ENCODE measurements around the gene P2RY2. TPM values are rescaled to one million over a fixed set of nuclear protein-coding genes. Genes with fewer than 3 reads are reported as not detected.
A peak's percentile ranks its signal among the peaks of the same experiment; 100 is the strongest.

Gene P2RY2
- total RNA-seq, 1 donor from 2014 or later, result 19.8 TPM

DNA sequence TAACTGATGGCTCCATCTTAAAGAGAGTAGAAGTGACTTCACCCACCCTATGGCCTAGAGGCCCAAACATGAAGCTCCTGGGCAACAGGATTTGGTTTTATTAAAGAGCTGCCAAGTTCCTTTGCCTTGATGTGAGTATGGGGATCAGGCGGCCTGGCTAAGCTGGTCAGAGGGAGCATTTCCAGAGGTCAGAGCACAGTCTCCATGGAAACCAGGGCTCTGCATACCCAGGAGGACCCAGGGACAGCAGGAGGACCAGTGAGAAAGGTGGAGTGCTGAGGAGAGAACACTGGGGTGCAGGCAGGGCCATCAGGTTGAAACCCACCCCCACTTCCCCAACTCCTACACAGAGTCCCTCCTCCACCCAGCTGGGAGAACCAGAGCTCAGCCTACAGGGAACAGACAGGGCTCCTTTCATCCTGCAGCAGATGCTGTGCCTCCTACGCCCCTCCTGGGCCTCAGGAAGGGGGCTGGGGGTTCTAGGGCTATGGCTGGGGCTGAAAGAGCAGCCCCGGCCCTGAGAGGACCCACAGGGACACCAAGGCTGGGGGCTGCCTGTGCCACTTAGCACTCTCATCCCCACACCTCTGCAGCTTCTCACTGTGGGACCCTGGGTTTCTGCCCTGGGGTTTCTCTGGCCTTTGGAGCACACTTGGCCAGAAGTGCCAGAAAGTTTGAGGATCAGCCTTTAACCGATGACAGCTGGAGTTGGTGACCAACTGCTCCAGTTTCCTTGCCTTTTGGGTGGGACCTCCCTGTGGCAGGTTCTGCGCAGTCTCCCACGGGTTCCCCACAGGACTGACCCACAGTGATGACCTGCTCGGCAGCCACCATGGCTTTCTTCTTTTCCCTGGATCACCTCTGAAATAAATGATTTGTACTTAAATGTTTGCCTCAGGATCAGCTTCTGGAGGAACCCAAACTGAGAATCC lies 40.3 kb downstream of the P2RY2 start:
- Histone ChIP-seq H3K4me3 (no peak overlapping the region), H3K36me3 (no peaks in the 10 kb centered on the region), H3K9me3 (replicated peaks) (no peaks in the 10 kb centered on the region), H3K27ac (replicated peaks) (peak overlapping the region; percentile 35), H3K27me3 (ENCODE audit: low read depth) (no peaks in the 10 kb centered on the region), H3K4me1 (peaks cover 17% of the 10 kb centered on the region)
- DNase-seq, result no peak
- TF ChIP-seq CTCF (IDR thresholded peaks at IDR 0.05; ENCODE audit: borderline replicate concordance), result no peak
- intact Hi-C loops (cut with micrococcal nuclease), result no loop called here

GRCh38 chr11:73259406-73260126 lies 41.5 kb downstream of the P2RY2 start:
- intact Hi-C loops (cut with micrococcal nuclease), result no loop called here
- TF ChIP-seq CTCF (IDR thresholded peaks at IDR 0.05; ENCODE audit: borderline replicate concordance), result no peak
- Histone ChIP-seq H3K4me3 (no peak overlapping the region), H3K27ac (replicated peaks) (no peak overlapping the region), H3K36me3 (no peaks in the 10 kb centered on the region), H3K9me3 (replicated peaks) (no peaks in the 10 kb centered on the region), H3K27me3 (ENCODE audit: low read depth) (peaks cover 8% of the 10 kb centered on the region), H3K4me1 (peaks cover 23% of the 10 kb centered on the region)
- DNase-seq, result no peak

GRCh38 chr11:73260127-73260457 lies 42.0 kb downstream of the P2RY2 start:
- Histone ChIP-seq H3K9me3 (replicated peaks) (no peaks in the 10 kb centered on the region), H3K36me3 (no peaks in the 10 kb centered on the region), H3K27me3 (ENCODE audit: low read depth) (peaks cover 13% of the 10 kb centered on the region), H3K27ac (replicated peaks) (no peak overlapping the region), H3K4me3 (no peak overlapping the region), H3K4me1 (peaks cover 28% of the 10 kb centered on the region)
- no peak for TF ChIP-seq CTCF (IDR thresholded peaks at IDR 0.05; ENCODE audit: borderline replicate concordance)
- intact Hi-C loops (cut with micrococcal nuclease), result no loop called here
- no peak for DNase-seq

- Histone ChIP-seq H3K4me3 (no peak overlapping the region), H3K36me3 (no peaks in the 10 kb centered on the region), H3K4me1 (peaks cover 42% of the 10 kb centered on the region), H3K9me3 (replicated peaks) (no peaks in the 10 kb centered on the region), H3K27ac (replicated peaks) (no peak overlapping the region), H3K27me3 (ENCODE audit: low read depth) (peaks cover 14% of the 10 kb centered on the region)
- intact Hi-C loops (cut with micrococcal nuclease), result no loop called here
- no peak for TF ChIP-seq CTCF (IDR thresholded peaks at IDR 0.05; ENCODE audit: borderline replicate concordance)
- no peak for DNase-seq
Observed at GRCh38 chr11:73262851-73263495, 44.9 kb downstream of the P2RY2 start.

DNA sequence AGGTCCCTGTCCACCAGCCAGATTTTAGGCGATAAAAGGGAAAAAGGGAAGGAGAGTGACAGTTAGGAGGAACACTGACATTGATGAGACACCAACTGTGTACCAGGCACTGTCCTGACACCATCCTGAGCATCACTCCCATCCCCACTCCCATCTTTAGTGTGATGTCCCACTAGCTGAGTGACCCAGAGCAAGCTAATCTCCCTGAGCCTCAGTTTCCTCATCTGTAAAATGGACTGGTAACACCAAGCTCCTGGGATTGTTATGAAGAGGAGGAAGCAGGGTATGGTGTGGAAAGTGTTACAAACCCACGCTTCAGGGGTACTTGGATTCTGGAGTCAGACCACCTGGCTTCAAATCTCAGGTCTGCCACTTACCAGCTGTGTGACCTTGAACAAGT lies 45.6 kb downstream of the P2RY2 start:
- no peaks in the 10 kb centered on the region for H3K36me3 ChIP-seq
- no peak overlapping the region for H3K4me3 ChIP-seq
- no peak for TF ChIP-seq CTCF (IDR thresholded peaks at IDR 0.05; ENCODE audit: borderline replicate concordance)
- no peaks in the 10 kb centered on the region for H3K9me3 ChIP-seq (replicated peaks)
- H3K27ac ChIP-seq (replicated peaks), result no peak overlapping the region
- no peak for DNase-seq
- H3K4me1 ChIP-seq, result peaks cover 39% of the 10 kb centered on the region
- peaks cover 14% of the 10 kb centered on the region for H3K27me3 ChIP-seq (ENCODE audit: low read depth)
- intact Hi-C loops (cut with micrococcal nuclease), result no loop called here

All from left ventricle myocardium inferior (tissue), 1 donor.